HL-60/S4 treated with retinoic acid at 250 ng/mL for 4 days and 3 days (cell line): Measurements from ENCODE around the gene DNAJC4.

Source experiments
- in situ Hi-C: fragments of 300-500 bp; cut with MboI; formaldehyde crosslinking; loops from 2 replicates; pipeline ENCODE4 v1.7.0; 2022; ENCODE audit warnings: low sequenced_read_pairs

DNAJC4 gene

GRCh38 chr11:64255135-64256128 lies 25.1 kb downstream of the DNAJC4 start:
- in situ Hi-C loops = no loop called here

DNA sequence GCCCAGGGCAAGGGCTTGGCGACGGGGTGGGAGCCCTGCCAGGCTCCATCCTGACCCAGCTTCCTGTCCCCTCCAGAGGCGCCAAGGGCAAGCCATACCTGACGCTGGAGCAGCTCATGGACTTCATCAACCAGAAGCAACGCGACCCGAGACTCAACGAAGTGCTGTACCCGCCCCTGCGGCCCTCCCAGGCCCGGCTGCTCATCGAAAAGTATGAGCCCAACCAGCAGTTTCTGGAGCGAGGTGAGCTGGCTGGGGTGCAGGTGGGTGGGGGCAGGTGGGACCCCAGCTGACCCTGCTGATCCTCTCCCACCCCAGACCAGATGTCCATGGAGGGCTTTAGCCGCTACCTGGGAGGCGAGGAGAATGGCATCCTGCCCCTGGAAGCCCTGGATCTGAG lies 26.0 kb downstream of the DNAJC4 start:
- in situ Hi-C loops = no loop called here

DNA sequence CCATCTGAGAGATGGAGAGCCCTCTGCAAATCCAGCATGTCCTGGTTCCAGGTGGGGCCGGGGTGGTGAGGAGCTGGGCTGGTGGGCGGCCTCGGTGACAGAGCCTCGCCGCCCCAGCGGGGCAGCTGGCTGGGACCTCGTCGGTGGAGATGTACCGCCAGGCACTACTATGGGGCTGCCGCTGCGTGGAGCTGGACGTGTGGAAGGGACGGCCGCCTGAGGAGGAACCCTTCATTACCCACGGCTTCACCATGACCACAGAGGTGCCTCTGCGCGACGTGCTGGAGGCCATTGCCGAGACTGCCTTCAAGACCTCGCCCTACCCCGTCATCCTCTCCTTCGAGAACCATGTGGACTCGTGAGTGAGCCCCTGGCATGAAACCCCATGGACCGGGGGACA lies 28.0 kb downstream of the DNAJC4 start:
- in situ Hi-C loops = no loop called here

GRCh38 chr11:64258946-64259532 lies 28.7 kb downstream of the DNAJC4 start:
- in situ Hi-C loops = no loop called here

- in situ Hi-C loops = no loop called here
Observed at GRCh38 chr11:64259533-64260067, 29.3 kb downstream of the DNAJC4 start.

DNA sequence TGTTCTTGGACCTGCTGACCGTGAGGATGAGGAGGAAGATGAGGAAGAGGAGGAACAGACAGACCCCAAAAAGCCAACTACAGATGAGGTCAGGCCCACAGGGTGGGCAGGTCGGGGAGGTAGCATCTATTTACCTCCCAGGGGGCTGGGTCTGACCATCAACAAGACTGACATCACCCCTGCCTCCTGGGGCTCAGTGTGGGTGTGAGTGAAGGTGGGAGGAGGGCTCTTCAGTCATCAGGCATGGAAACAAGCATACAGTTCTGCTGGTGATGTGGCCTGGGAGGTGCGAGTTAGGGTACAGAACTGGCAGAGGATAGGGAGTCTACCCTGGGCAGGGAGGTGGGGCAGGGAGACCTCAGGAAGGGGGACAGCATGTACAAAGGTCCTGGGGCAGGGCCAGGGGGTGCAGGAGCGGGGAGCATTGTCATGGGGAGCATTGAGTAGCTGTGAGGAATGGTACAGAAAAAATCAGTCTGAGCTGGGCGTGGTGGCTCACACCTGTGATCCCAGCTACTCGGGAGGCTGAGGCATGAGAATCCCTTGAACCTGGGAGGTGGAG lies 29.9 kb downstream of the DNAJC4 start:
- in situ Hi-C loops = no loop called here

DNA sequence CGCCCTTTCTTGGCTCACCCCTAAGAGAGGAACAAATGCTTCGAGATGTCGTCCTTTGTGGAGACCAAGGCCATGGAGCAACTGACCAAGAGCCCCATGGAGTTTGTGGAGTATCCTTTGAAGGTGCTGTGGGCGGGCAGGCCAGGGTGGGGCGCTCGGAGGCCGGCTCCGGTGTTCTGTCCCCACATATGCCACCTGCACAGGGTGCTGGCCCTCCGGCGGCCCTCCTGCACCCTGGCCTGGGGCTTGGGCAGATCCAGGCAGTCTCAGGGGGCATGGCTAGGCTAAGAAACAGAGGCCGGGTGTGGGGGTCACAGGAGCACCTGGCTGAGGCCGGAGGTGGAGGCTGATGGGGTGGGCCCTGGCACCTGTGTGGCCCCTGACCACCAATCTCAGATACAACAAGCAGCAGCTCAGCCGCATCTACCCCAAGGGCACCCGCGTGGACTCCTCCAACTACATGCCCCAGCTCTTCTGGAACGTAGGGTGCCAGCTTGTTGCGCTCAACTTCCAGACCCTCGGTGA lies 31.3 kb downstream of the DNAJC4 start:
- in situ Hi-C loops = no loop called here

GRCh38 chr11:64262271-64263002 lies 32.1 kb downstream of the DNAJC4 start:
- in situ Hi-C loops = no loop called here

- in situ Hi-C loops = no loop called here
Observed at GRCh38 chr11:64263021-64263946, 32.9 kb downstream of the DNAJC4 start.

GRCh38 chr11:64263947-64264317 lies 33.6 kb downstream of the DNAJC4 start:
- in situ Hi-C loops = no loop called here

DNA sequence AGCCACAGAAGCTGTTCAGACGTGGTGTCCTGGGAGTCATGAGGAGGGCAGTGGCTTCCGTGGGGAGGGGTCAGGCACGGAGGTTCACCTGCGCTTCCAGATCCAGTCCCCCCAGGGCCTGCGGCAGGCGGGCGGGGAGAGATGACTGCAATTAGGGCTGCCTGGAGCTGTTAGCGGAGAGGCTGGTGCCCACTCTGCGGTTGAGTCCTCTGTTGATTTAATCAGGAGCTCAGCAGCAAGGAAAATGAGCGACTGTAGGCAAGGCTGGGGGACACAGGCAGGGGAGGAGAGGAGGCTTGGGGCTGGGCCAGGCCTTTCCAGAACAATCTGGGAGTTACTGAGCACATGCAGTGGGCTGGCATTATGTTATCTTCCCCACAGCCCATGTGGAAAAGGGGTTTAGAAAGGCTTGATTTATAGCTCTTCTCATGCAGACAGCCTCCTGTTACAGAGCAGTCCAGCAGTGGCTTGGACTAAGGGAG lies 34.1 kb downstream of the DNAJC4 start:
- in situ Hi-C loops = no loop called here

DNA sequence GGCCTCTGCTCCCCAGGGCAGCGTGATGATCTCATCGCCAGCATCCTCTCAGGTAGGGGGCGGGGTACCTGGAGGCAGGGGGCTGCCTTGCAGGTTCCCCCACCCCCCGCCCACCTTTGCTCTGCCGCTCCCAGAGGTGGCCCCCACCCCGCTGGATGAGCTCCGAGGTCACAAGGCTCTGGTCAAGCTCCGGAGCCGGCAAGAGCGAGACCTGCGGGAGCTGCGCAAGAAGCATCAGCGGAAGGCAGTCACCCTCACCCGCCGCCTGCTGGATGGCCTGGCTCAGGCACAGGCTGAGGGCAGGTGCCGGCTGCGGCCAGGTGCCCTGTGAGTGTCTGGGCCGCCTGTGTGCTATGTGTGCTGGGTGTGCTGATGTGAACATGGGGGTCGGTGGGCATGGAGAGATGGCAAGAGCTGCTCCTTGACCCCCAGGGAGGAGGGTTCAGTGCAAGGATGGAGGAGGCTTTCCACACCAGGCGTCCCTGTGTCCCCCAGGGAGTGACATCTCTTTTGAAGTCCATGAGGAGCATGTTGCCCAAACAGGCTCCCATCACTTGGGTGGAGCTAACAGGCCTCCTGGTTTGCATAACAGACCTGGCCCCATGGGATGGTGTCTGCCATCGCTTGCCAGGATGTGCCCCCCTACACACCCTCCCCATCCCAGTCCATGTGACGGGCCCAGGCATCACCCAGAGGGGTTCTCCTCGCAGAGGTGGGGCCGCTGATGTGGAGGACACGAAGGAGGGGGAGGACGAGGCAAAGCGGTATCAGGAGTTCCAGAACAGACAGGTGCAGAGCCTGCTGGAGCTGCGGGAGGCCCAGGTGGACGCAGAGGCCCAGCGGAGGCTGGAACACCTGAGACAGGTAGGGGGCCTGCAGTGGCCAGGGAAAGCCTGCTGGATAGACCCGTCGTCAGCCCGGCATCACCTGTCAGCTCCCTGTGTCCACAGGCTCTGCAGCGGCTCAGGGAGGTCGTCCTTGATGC lies 35.1 kb downstream of the DNAJC4 start:
- in situ Hi-C loops = no loop called here

GRCh38 chr11:64266339-64266738 lies 36.0 kb downstream of the DNAJC4 start:
- in situ Hi-C loops = no loop called here

DNA sequence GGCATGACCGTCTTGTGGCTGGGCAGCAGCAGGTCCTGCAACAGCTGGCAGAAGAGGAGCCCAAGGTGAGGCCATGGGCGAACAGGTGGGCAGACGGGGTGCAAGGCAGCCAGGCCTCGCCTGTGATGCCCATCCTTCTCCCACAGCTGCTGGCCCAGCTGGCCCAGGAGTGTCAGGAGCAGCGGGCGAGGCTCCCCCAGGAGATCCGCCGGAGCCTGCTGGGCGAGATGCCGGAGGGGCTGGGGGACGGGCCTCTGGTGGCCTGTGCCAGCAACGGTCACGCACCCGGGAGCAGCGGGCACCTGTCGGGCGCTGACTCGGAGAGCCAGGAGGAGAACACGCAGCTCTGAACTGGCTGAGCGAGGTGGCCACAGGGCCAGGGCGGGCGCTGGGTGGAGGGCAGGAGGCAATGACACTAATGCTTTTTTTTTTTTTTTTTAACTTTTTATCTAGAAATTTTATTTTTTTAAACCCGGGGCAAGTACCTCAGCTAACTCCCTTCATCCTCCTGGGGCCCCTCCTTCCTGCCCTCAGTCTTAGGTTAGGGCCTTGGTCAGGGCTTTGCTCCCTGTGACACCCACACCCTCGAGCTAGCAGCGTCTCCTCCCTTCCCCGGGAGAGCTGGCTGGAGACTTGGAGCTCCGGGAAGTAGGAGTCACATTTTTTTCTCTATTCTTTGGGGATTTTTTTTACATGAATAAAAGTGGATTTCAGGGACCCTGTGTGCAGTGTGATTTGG lies 37.0 kb downstream of the DNAJC4 start:
- in situ Hi-C loops = no loop called here

- in situ Hi-C loops = no loop called here
Observed at GRCh38 chr11:64268025-64268892, 37.9 kb downstream of the DNAJC4 start.

GRCh38 chr11:64268893-64269539 lies 38.7 kb downstream of the DNAJC4 start:
- in situ Hi-C loops = no loop called here
